IMR-90 (cell line): ENCODE results near the gene ABCB9. TPM values are rescaled to one million over a fixed set of nuclear protein-coding genes. Genes with fewer than 3 reads are reported as not detected.

Experiments used
- ATAC-seq: fragments of 200-7000 bp; cut with Tn5 transposase; 2 replicates; pipeline ENCODE4 v1.9.1; 2020; ENCODE audit warnings: low read depth, mild to moderate bottlenecking, moderate library complexity
- BruUV-seq: library from RNA; stranded (reverse); fragments of 400-500 nt; replicated peaks from 2 replicates; lab custom pipeline; 2021; lab: Mats Ljungman, UMichigan
- CTCF ChIA-PET: fragments of 300-600 bp; formaldehyde crosslinking; extraction: SDS; loops from one replicate; lab custom pipeline; 2021; ENCODE audit warnings: antibody characterized with exemption; lab: Yijun Ruan, JAX
- POLR2A ChIA-PET: fragments of 300-600 bp; sonication (Branson Sonifier 250); formaldehyde crosslinking; loops from one replicate; lab custom pipeline; 2022; ENCODE audit warnings: antibody characterized with exemption; ENCODE audit not compliant: unreplicated experiment; lab: Charles Lee
- DNase-seq: peaks from one replicate; pipeline ENCODE4 v3.0.0; 2013
- H2AFZ ChIP-seq: replicated peaks from 2 replicates; pipeline ENCODE3; 2013; ENCODE audit warnings: low read length, mild to moderate bottlenecking; ENCODE audit not compliant: poor library complexity
- H2AK5ac ChIP-seq: 2 replicates; pipeline ENCODE4 v1.6.1; 2013; ENCODE audit warnings: low read depth, low read length, inconsistent platforms
- H2AK9ac ChIP-seq: replicated peaks from 2 replicates; pipeline ENCODE3; 2013; ENCODE audit warnings: mild to moderate bottlenecking, low read depth, low read length, moderate library complexity; ENCODE audit not compliant: poor library complexity
- H2BK120ac ChIP-seq: 2 replicates; pipeline ENCODE4 v1.6.1; 2013; ENCODE audit warnings: low read depth, low read length, inconsistent platforms
- H2BK15ac ChIP-seq: 3 replicates; pipeline ENCODE4 v1.6.1; 2013; ENCODE audit warnings: low read depth, low read length, inconsistent platforms
- H2BK20ac ChIP-seq: 2 replicates; pipeline ENCODE4 v1.6.1; 2013; ENCODE audit warnings: low read depth, mild to moderate bottlenecking, inconsistent platforms, low read length, moderate library complexity
- H2BK5ac ChIP-seq: 2 replicates; pipeline ENCODE4 v1.6.1; 2013; ENCODE audit warnings: mild to moderate bottlenecking, low read depth, low read length, inconsistent platforms; ENCODE audit not compliant: poor library complexity, severe bottlenecking
- H3K14ac ChIP-seq: replicated peaks from 2 replicates; pipeline ENCODE4 v1.6.1; 2013; ENCODE audit warnings: low read depth, low read length, inconsistent platforms
- H3K18ac ChIP-seq: 2 replicates; pipeline ENCODE4 v1.6.1; 2013; ENCODE audit warnings: low read depth, low read length, control low read depth
- H3K23ac ChIP-seq: 2 replicates; pipeline ENCODE4 v1.6.1; 2013; ENCODE audit warnings: low read depth, low read length, inconsistent platforms
- H3K27ac ChIP-seq: 2 replicates; pipeline ENCODE4 v1.5.1; 2013; ENCODE audit warnings: mild to moderate bottlenecking, control low read depth, low read length; ENCODE audit not compliant: insufficient read depth
- H3K27me3 ChIP-seq: 2 replicates; pipeline ENCODE4 v1.6.1; 2013; ENCODE audit warnings: low read length; ENCODE audit not compliant: control insufficient read depth, insufficient read depth
- H3K36me3 ChIP-seq: 2 replicates; pipeline ENCODE4 v1.6.1; 2013; ENCODE audit warnings: low read length, mixed read lengths; ENCODE audit not compliant: control insufficient read depth, insufficient read depth
- H3K4ac ChIP-seq: 2 replicates; pipeline ENCODE4 v1.6.1; 2013; ENCODE audit warnings: low read depth, low read length, inconsistent platforms
- H3K4me1 ChIP-seq: 2 replicates; pipeline ENCODE4 v1.6.1; 2013; ENCODE audit warnings: low read length, mixed read lengths; ENCODE audit not compliant: control insufficient read depth, insufficient read depth
- H3K4me2 ChIP-seq: 2 replicates; pipeline ENCODE4 v1.6.1; 2013; ENCODE audit warnings: low read depth, mild to moderate bottlenecking, control low read depth, low read length, moderate library complexity
- H3K4me3 ChIP-seq: 2 replicates; pipeline ENCODE4 v1.5.1; 2013; ENCODE audit warnings: low read depth, mild to moderate bottlenecking, control low read depth, low read length, moderate library complexity; ENCODE audit not compliant: insufficient read depth
- H3K56ac ChIP-seq: 2 replicates; pipeline ENCODE4 v1.6.1; 2013; ENCODE audit warnings: low read length, inconsistent platforms; ENCODE audit not compliant: insufficient read depth; ENCODE audit errors: extremely low read depth
- H3K79me1 ChIP-seq, 2 experiments: 2 replicates each; pipeline ENCODE4 v1.6.1; 2013; ENCODE audit warnings: low read length in 2 of 2, inconsistent platforms in 1 of 2, low read depth in 1 of 2
- H3K9ac ChIP-seq: 2 replicates; pipeline ENCODE4 v1.6.1; 2013; ENCODE audit warnings: low read depth, low read length, control low read depth
- H3K9me1 ChIP-seq: 2 replicates; pipeline ENCODE4 v1.6.1; 2013; ENCODE audit warnings: low read length, inconsistent platforms; ENCODE audit not compliant: insufficient read depth
- H3K9me3 ChIP-seq: 2 replicates; pipeline ENCODE4 v1.6.1; 2013; ENCODE audit warnings: low read length; ENCODE audit not compliant: control insufficient read depth, insufficient read depth
- H4K20me1 ChIP-seq: 2 replicates; pipeline ENCODE4 v1.6.1; 2013; ENCODE audit warnings: low read length, inconsistent platforms; ENCODE audit not compliant: insufficient read depth
- H4K5ac ChIP-seq: 2 replicates; pipeline ENCODE4 v1.6.1; 2013; ENCODE audit warnings: mild to moderate bottlenecking, low read depth, low read length, control low read depth
- H4K8ac ChIP-seq, 2 experiments: 2 replicates each; pipeline ENCODE4 v1.6.1; 2013; ENCODE audit warnings: low read depth in 2 of 2, low read length in 2 of 2, control low read depth in 1 of 2, inconsistent platforms in 1 of 2
- H4K91ac ChIP-seq: 2 replicates; pipeline ENCODE4 v1.6.1; 2013; ENCODE audit warnings: low read depth, low read length, inconsistent platforms; ENCODE audit not compliant: insufficient read depth
- BHLHE40 ChIP-seq: fragments of 150-350 bp; IDR thresholded peaks from 2 replicates; pipeline ENCODE4 v1.6.1; 2016; ENCODE audit warnings: mild to moderate bottlenecking, low read depth, low read length
- CEBPB ChIP-seq: IDR thresholded peaks from 2 replicates; pipeline ENCODE4 v1.6.1; 2012; ENCODE audit warnings: low read depth, low read length, improper control_type of control experiment
- CHD1 ChIP-seq: IDR thresholded peaks from 2 replicates; pipeline ENCODE4 v1.6.1; 2012; ENCODE audit warnings: low read depth, low read length, improper control_type of control experiment
- ELK1 ChIP-seq: fragments of 150-350 bp; IDR thresholded peaks from 2 replicates; pipeline ENCODE4 v1.6.1; 2016; ENCODE audit warnings: low read depth, mild to moderate bottlenecking, low read length, moderate library complexity, borderline replicate concordance
- FOS ChIP-seq: fragments of 150-350 bp; IDR thresholded peaks from 2 replicates; pipeline ENCODE4 v1.6.1; 2016; ENCODE audit warnings: low read depth, low read length
- MAFK ChIP-seq: IDR thresholded peaks from 2 replicates; pipeline ENCODE4 v1.6.1; 2012; ENCODE audit warnings: low read depth, low read length, improper control_type of control experiment
- MAZ ChIP-seq: IDR thresholded peaks from 2 replicates; pipeline ENCODE4 v1.6.1; 2012; ENCODE audit warnings: low read depth, mild to moderate bottlenecking, low read length, improper control_type of control experiment, moderate library complexity, borderline replicate concordance
- MXI1 ChIP-seq: IDR thresholded peaks from 2 replicates; pipeline ENCODE4 v1.6.1; 2012; ENCODE audit warnings: low read depth, mild to moderate bottlenecking, low read length, moderate library complexity, borderline replicate concordance
- NFE2L2 ChIP-seq: fragments of 150-350 bp; IDR thresholded peaks from 2 replicates; pipeline ENCODE4 v1.6.1; 2016; ENCODE audit warnings: low read depth, mild to moderate bottlenecking, low read length
- POLR2A ChIP-seq: IDR thresholded peaks from 2 replicates; pipeline ENCODE4 v1.6.1; 2012; ENCODE audit warnings: mild to moderate bottlenecking, low read depth, low read length
- RAD21 ChIP-seq: IDR thresholded peaks from 2 replicates; pipeline ENCODE4 v1.6.1; 2012; ENCODE audit warnings: low read length, improper control_type of control experiment
- RCOR1 ChIP-seq: IDR thresholded peaks from 2 replicates; pipeline ENCODE4 v1.6.1; 2012; ENCODE audit warnings: mild to moderate bottlenecking, low read length, improper control_type of control experiment; ENCODE audit not compliant: insufficient replicate concordance
- RFX5 ChIP-seq: IDR thresholded peaks from 2 replicates; pipeline ENCODE4 v1.8.0; 2012; ENCODE audit warnings: low read depth, mild to moderate bottlenecking, low read length, moderate library complexity
- SMC3 ChIP-seq: fragments of 150-350 bp; IDR thresholded peaks from 2 replicates; pipeline ENCODE4 v1.6.1; 2016; ENCODE audit warnings: low read depth, mild to moderate bottlenecking, antibody characterized with exemption, low read length, moderate library complexity
- WGBS, 2 experiments: methylation state at CpG; one replicate each; pipeline versions ENCODE4 v1.1.5 to v1.1.7; 2013; ENCODE audit warnings: missing lambda C conversion rate in 2 of 2; ENCODE audit not compliant: insufficient read length in 1 of 2; ENCODE audit errors: extremely low coverage in 2 of 2; 5-methylcytosine and 5-hydroxymethylcytosine counted together
- dilution Hi-C: fragments of 300-500 bp; cut with HindIII; formaldehyde crosslinking; loops from one replicate; pipeline ENCODE4 v1.14.3; 2018; ENCODE audit warnings: low sequenced_read_pairs; ENCODE audit not compliant: unreplicated experiment
- in situ Hi-C: fragments of 300-500 bp; cut with MboI; formaldehyde crosslinking; loops from 3 replicates; pipeline ENCODE4 v1.14.3; 2019; ENCODE audit warnings: low sequenced_read_pairs, inconsistent platforms, mixed read lengths
- intact Hi-C: fragments of 100-400 bp; cut with micrococcal nuclease; formaldehyde crosslinking; loops from 2 replicates; pipeline ENCODE4 v1.10.0; 2022
- polyA plus RNA-seq, 3 experiments: library from polyadenylated mRNA; depleted of rRNA; stranded (reverse); fragments of >200 nt; gene quantifications; 2 replicates each; pipeline ENCODE4 v1.2.3, GENCODE V29; 2012; ENCODE audit warnings: low replicate concordance in 1 of 3
- total RNA-seq: library from RNA; depleted of rRNA; stranded (reverse); fragments of >200 nt; gene quantifications from 2 replicates; pipeline ENCODE4 v1.2.3, GENCODE V29; 2012
- TF ChIP-seq, protein P1 (sequence below): fragments of 150-350 bp; IDR thresholded peaks from 2 replicates; pipeline ENCODE4 v1.6.1; 2017; ENCODE audit warnings: mild to moderate bottlenecking, antibody characterized with exemption, low read length, low read depth
- TF ChIP-seq, protein P2 (sequence below): conservative IDR thresholded peaks from 2 replicates; pipeline ENCODE4 v1.5.1; 2012; ENCODE audit warnings: mild to moderate bottlenecking, low read depth, low read length, improper control_type of control experiment

ABCB9 gene
- total and polyA plus RNA-seq, 2 of the 4 experiments (the other 2 are of a cell fraction), result 5.6 to 8.3 TPM

GRCh38 chr12:123001464-123001863 is 35.2 kb upstream of the ABCB9 start:
- H3K27ac ChIP-seq, result no peak overlapping the region
- H3K4me1 ChIP-seq, result no peaks in the 10 kb centered on the region
- no peaks in the 10 kb centered on the region for H3K9me1 ChIP-seq
- DNase-seq (no peak), ATAC-seq (no peak)
- H3K18ac ChIP-seq, result no peak overlapping the region
- no peak overlapping the region for H3K23ac ChIP-seq
- H4K20me1 ChIP-seq, result no peaks in the 10 kb centered on the region
- in situ Hi-C loops, result no loop called here
- dilution Hi-C loops, result no loop called here
- no peak overlapping the region for H3K9ac ChIP-seq
- H2AFZ ChIP-seq, result no peak overlapping the region
- H2AK5ac ChIP-seq, result no peak overlapping the region
- no TSS peak for BruUV-seq
- H2BK15ac ChIP-seq, result no peak overlapping the region
- H3K36me3 ChIP-seq, result peaks cover 31% of the 10 kb centered on the region
- intact Hi-C loops, result no loop called here
- no peak overlapping the region for H3K4ac ChIP-seq
- H3K4me2 ChIP-seq, result no peak overlapping the region
- no peak overlapping the region for H4K91ac ChIP-seq
- H3K14ac ChIP-seq, result no peak overlapping the region
- H4K8ac ChIP-seq, result no peak overlapping the region
- H3K79me1 ChIP-seq, result no peaks in the 10 kb centered on the region
- WGBS, 2 experiments, result no CpG with 5 or more reads among the region's 3 CpGs
- ChIA-PET CTCF (no interaction called here), POLR2A (no interaction called here)
- H3K4me3 ChIP-seq, result no peak overlapping the region
- no peak overlapping the region for H2BK20ac ChIP-seq
- H3K9me3 ChIP-seq, result no peaks in the 10 kb centered on the region
- H3K27me3 ChIP-seq, result no peaks in the 10 kb centered on the region
- no peak for TF ChIP-seq BHLHE40
- no peak for TF ChIP-seq POLR2A
- no peak for TF ChIP-seq FOS
- no peak for TF ChIP-seq SMC3
- TF ChIP-seq ELK1, result no peak
- no peak for TF ChIP-seq RAD21
- TF ChIP-seq MXI1, result no peak
- TF ChIP-seq MAZ, result no peak
- TF ChIP-seq RFX5, result no peak
- no peak for TF ChIP-seq NFE2L2
- TF ChIP-seq CHD1, result no peak
- TF ChIP-seq MAFK, result no peak
- no peak for TF ChIP-seq RCOR1
- TF ChIP-seq, protein P1, sequence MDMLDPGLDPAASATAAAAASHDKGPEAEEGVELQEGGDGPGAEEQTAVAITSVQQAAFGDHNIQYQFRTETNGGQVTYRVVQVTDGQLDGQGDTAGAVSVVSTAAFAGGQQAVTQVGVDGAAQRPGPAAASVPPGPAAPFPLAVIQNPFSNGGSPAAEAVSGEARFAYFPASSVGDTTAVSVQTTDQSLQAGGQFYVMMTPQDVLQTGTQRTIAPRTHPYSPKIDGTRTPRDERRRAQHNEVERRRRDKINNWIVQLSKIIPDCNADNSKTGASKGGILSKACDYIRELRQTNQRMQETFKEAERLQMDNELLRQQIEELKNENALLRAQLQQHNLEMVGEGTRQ, result no peak
- TF ChIP-seq, protein P2, sequence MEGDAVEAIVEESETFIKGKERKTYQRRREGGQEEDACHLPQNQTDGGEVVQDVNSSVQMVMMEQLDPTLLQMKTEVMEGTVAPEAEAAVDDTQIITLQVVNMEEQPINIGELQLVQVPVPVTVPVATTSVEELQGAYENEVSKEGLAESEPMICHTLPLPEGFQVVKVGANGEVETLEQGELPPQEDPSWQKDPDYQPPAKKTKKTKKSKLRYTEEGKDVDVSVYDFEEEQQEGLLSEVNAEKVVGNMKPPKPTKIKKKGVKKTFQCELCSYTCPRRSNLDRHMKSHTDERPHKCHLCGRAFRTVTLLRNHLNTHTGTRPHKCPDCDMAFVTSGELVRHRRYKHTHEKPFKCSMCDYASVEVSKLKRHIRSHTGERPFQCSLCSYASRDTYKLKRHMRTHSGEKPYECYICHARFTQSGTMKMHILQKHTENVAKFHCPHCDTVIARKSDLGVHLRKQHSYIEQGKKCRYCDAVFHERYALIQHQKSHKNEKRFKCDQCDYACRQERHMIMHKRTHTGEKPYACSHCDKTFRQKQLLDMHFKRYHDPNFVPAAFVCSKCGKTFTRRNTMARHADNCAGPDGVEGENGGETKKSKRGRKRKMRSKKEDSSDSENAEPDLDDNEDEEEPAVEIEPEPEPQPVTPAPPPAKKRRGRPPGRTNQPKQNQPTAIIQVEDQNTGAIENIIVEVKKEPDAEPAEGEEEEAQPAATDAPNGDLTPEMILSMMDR, result no peak
- TF ChIP-seq CEBPB, result no peak
- H4K5ac ChIP-seq, result no peak overlapping the region
- H2AK9ac ChIP-seq, result no peak overlapping the region
- no peak overlapping the region for H3K56ac ChIP-seq
- no peak overlapping the region for H2BK120ac ChIP-seq
- H2BK5ac ChIP-seq, result no peak overlapping the region
